Measurements from ENCODE around the gene KRTAP16-1.

Gene KRTAP16-1

GRCh38 chr17:41329279-41329948, 20.3 kb upstream of the KRTAP16-1 start:
- DNase-seq (ENCODE audit: low spot score), result peak; percentile 73

- DNase-seq (ENCODE audit: low spot score), result no peak
Measured at GRCh38 chr17:41328207-41328606, 19.1 kb upstream of the KRTAP16-1 start.

GRCh38 chr17:41327411-41328120, 18.5 kb upstream of the KRTAP16-1 start:
- no peak for DNase-seq (ENCODE audit: low spot score)

GRCh38 chr17:41326173-41327145, 17.4 kb upstream of the KRTAP16-1 start:
- DNase-seq (ENCODE audit: low spot score), result no peak

GRCh38 chr17:41325611-41326010, 16.5 kb upstream of the KRTAP16-1 start:
- no peak for DNase-seq (ENCODE audit: low spot score)

- no peak for DNase-seq (ENCODE audit: low spot score)
Measured at GRCh38 chr17:41325126-41325525, 16.0 kb upstream of the KRTAP16-1 start.

- no peak for DNase-seq (ENCODE audit: low spot score)
Measured at GRCh38 chr17:41324180-41325075, 15.3 kb upstream of the KRTAP16-1 start.

- DNase-seq (ENCODE audit: low spot score), result no peak
Measured at GRCh38 chr17:41322903-41323895, 14.1 kb upstream of the KRTAP16-1 start.

- DNase-seq (ENCODE audit: low spot score), result no peak
Measured at GRCh38 chr17:41322094-41322902, 13.2 kb upstream of the KRTAP16-1 start.

- no peak for DNase-seq (ENCODE audit: low spot score)
Measured at GRCh38 chr17:41318231-41318630, 9.1 kb upstream of the KRTAP16-1 start.

- no peak for DNase-seq (ENCODE audit: low spot score)
Measured at GRCh38 chr17:41315814-41316445, 6.8 kb upstream of the KRTAP16-1 start.

- DNase-seq (ENCODE audit: low spot score), result no peak
Measured at GRCh38 chr17:41315204-41315794, 6.2 kb upstream of the KRTAP16-1 start, which contains the start of gene KRTAP17-1. Gene KRTAP17-1 (minus strand): TSS chr17:41315710. CDS start chr17:41315650, 60 bp downstream.

GRCh38 chr17:41311111-41311510, 2.0 kb upstream of the KRTAP16-1 start:
- DNase-seq (ENCODE audit: low spot score), result no peak

GRCh38 chr17:41308251-41308917, 725 bp downstream of the KRTAP16-1 start:
- DNase-seq (ENCODE audit: low spot score), result no peak

GRCh38 chr17:41307647-41308046, 1.5 kb downstream of the KRTAP16-1 start:
- DNase-seq (ENCODE audit: low spot score), result no peak

- DNase-seq (ENCODE audit: low spot score), result no peak
Measured at GRCh38 chr17:41304091-41304490, 5.0 kb downstream of the KRTAP16-1 start.

GRCh38 chr17:41302981-41303380, 6.1 kb downstream of the KRTAP16-1 start:
- DNase-seq (ENCODE audit: low spot score), result no peak

All from D341Med (cell line).